OCI-LY7 (cell line): ENCODE results near the gene MRPL23. TPM values are rescaled to one million over a fixed set of nuclear protein-coding genes. Genes with fewer than 3 reads are reported as not detected.

Source experiments
- BruUV-seq: library from RNA; stranded (reverse); fragments of 400-500 nt; replicated peaks from 2 replicates; lab custom pipeline; 2021; lab: Mats Ljungman, UMichigan
- CTCF ChIA-PET: fragments of 300-600 bp; sonication (Branson Sonifier 250); formaldehyde crosslinking; loops from one replicate; lab custom pipeline; 2022; ENCODE audit warnings: antibody characterized with exemption; ENCODE audit not compliant: unreplicated experiment; lab: Charles Lee
- POLR2A ChIA-PET: fragments of 300-600 bp; sonication (Branson Sonifier 250); formaldehyde crosslinking; loops from one replicate; lab custom pipeline; 2022; ENCODE audit warnings: antibody characterized with exemption; lab: Charles Lee
- DNase-seq: peaks from one replicate; pipeline ENCODE4 v3.0.0-alpha.2; 2015; ENCODE audit warnings: low spot score
- H2AFZ ChIP-seq: fragments of 200-600 bp; sonication (generic), shearing (Covaris generic); 2 replicates; pipeline ENCODE4 v1.6.1; 2014; ENCODE audit warnings: mild to moderate bottlenecking, antibody characterized with exemption, low read length, moderate library complexity
- H3K27ac ChIP-seq: fragments of 200-600 bp; sonication (generic); 2 replicates; pipeline ENCODE4 v1.5.1; 2014; ENCODE audit warnings: mixed run types, low read depth, mild to moderate bottlenecking, moderate library complexity, low read length, inconsistent platforms; ENCODE audit not compliant: poor library complexity, severe bottlenecking
- H3K36me3 ChIP-seq: fragments of 200-600 bp; sonication (generic); 2 replicates; pipeline ENCODE4 v1.6.1; 2014; ENCODE audit warnings: mild to moderate bottlenecking, antibody characterized with exemption, low read length, moderate library complexity, mixed read lengths; ENCODE audit not compliant: insufficient read depth
- H3K4me1 ChIP-seq: fragments of 200-600 bp; sonication (generic); 2 replicates; pipeline ENCODE4 v1.5.1; 2014; ENCODE audit warnings: mild to moderate bottlenecking, low read length; ENCODE audit not compliant: insufficient read depth, poor library complexity, severe bottlenecking
- H3K4me2 ChIP-seq: fragments of 200-600 bp; sonication (generic); 2 replicates; pipeline ENCODE4 v1.6.1; 2014; ENCODE audit warnings: mild to moderate bottlenecking, low read length
- H3K4me3 ChIP-seq: fragments of 200-600 bp; sonication (generic); 2 replicates; pipeline ENCODE4 v1.5.1; 2014; ENCODE audit warnings: mild to moderate bottlenecking, low read depth, low read length; ENCODE audit not compliant: poor library complexity, severe bottlenecking
- H3K79me2 ChIP-seq: fragments of 200-600 bp; sonication (generic); 2 replicates; pipeline ENCODE4 v1.6.1; 2016; ENCODE audit warnings: low read depth, mild to moderate bottlenecking, low read length, moderate library complexity, mixed read lengths; ENCODE audit not compliant: insufficient read depth
- H3K9me2 ChIP-seq: fragments of 200-600 bp; sonication (generic); 2 replicates; pipeline ENCODE4 v1.6.1; 2016; ENCODE audit warnings: mild to moderate bottlenecking, low read length, mixed read lengths; ENCODE audit not compliant: insufficient read depth
- H3K9me3 ChIP-seq: fragments of 200-600 bp; sonication (generic); 2 replicates; pipeline ENCODE4 v1.6.1; 2014; ENCODE audit warnings: mild to moderate bottlenecking, mixed run types, low read length, mixed read lengths
- H4K20me1 ChIP-seq: fragments of 200-600 bp; sonication (generic); 2 replicates; pipeline ENCODE4 v1.6.1; 2014; ENCODE audit warnings: mild to moderate bottlenecking, antibody characterized with exemption, low read length, moderate library complexity, mixed read lengths; ENCODE audit not compliant: insufficient read depth
- CTCF ChIP-seq: fragments of 200-600 bp; sonication (generic); conservative IDR thresholded peaks from 2 replicates; pipeline ENCODE4 v1.5.1; 2014; ENCODE audit warnings: mild to moderate bottlenecking, antibody characterized with exemption, low read length, moderate library complexity, mixed read lengths
- EZH2phosphoT487 ChIP-seq: fragments of 200-600 bp; sonication (generic); IDR thresholded peaks from 2 replicates; pipeline ENCODE4 v1.6.1; 2018; ENCODE audit warnings: low read depth, borderline replicate concordance, mild to moderate bottlenecking, mixed run types, antibody characterized with exemption, low read length, moderate library complexity, mixed read lengths
- intact Hi-C: fragments of 100-400 bp; cut with micrococcal nuclease; formaldehyde crosslinking; loops from one replicate; pipeline ENCODE4 v1.10.0; 2022; ENCODE audit not compliant: unreplicated experiment
- total RNA-seq, 2 experiments: library from RNA; depleted of rRNA in 1 of 2; stranded (reverse); fragments of >200 nt in 1 of 2; shearing (Covaris generic) in 1 of 2; gene quantifications; 2 replicates each; pipeline ENCODE4 v1.2.3, GENCODE V29; 2014 to 2022

The MRPL23 gene
- total RNA-seq, 2 experiments from 2014 or later = 131 to 149 TPM

GRCh38 chr11:1989953-1990352 is 42.8 kb downstream of the MRPL23 start:
- POLR2A ChIA-PET = no interaction called here
- no TSS peak for BruUV-seq

GRCh38 chr11:1990872-1991578 is 43.9 kb downstream of the MRPL23 start:
- Histone ChIP-seq H3K79me2 (no peaks in the 10 kb centered on the region), H3K4me3 (no peak overlapping the region), H2AFZ (no peak overlapping the region), H3K4me1 (no peaks in the 10 kb centered on the region), H3K36me3 (no peaks in the 10 kb centered on the region), H3K4me2 (no peak overlapping the region), H4K20me1 (no peaks in the 10 kb centered on the region), H3K9me2 (no peaks in the 10 kb centered on the region), H3K27ac (no peak overlapping the region), H3K9me3 (no peaks in the 10 kb centered on the region)
- TF ChIP-seq EZH2phosphoT487 (no peak), CTCF (no peak)
- no peak for DNase-seq
- intact Hi-C loops = no loop called here
- ChIA-PET CTCF (no interaction called here), POLR2A (no interaction called here)
- no TSS peak for BruUV-seq

More at GRCh38 chr11:1989953-1990352, 42.8 kb downstream of the MRPL23 start:
- Histone ChIP-seq H3K4me3 (no peak overlapping the region), H3K27ac (no peak overlapping the region), H3K9me3 (no peaks in the 10 kb centered on the region), H3K79me2 (no peaks in the 10 kb centered on the region), H3K4me1 (no peaks in the 10 kb centered on the region), H3K9me2 (no peaks in the 10 kb centered on the region), H2AFZ (no peak overlapping the region), H3K4me2 (no peak overlapping the region), H3K36me3 (no peaks in the 10 kb centered on the region), H4K20me1 (no peaks in the 10 kb centered on the region)
- CTCF ChIA-PET = no interaction called here
- intact Hi-C loops = no loop called here
- no peak for DNase-seq
- no peak for TF ChIP-seq EZH2phosphoT487
- TF ChIP-seq CTCF = no peak

GRCh38 chr11:1992111-1992510 is 45.0 kb downstream of the MRPL23 start:
- no peaks in the 10 kb centered on the region for H4K20me1 ChIP-seq
- H3K4me1 ChIP-seq = no peaks in the 10 kb centered on the region
- BruUV-seq = no TSS peak
- intact Hi-C loops = no loop called here
- H3K9me2 ChIP-seq = no peaks in the 10 kb centered on the region
- no peak overlapping the region for H3K4me2 ChIP-seq
- DNase-seq = no peak
- no peak overlapping the region for H2AFZ ChIP-seq
- no peaks in the 10 kb centered on the region for H3K9me3 ChIP-seq
- no peaks in the 10 kb centered on the region for H3K79me2 ChIP-seq
- CTCF ChIA-PET = no interaction called here
- no peak for TF ChIP-seq CTCF
- TF ChIP-seq EZH2phosphoT487 = no peak
- no peaks in the 10 kb centered on the region for H3K36me3 ChIP-seq
- H3K27ac ChIP-seq = no peak overlapping the region
- no peak overlapping the region for H3K4me3 ChIP-seq
- POLR2A ChIA-PET = no interaction called here
